B cell (primary cell): ENCODE results near the gene CDK12.

Experiments used
- CTCF ChIP-seq: fragments of 200-600 bp; IDR thresholded peaks from one replicate; pipeline ENCODE4 v1.8.0; 2022; ENCODE audit warnings: antibody characterized with exemption, mild to moderate bottlenecking
- EZH2 ChIP-seq: IDR thresholded peaks from 2 replicates; pipeline ENCODE4 v1.6.1; 2012; ENCODE audit warnings: borderline replicate concordance, low read depth, mild to moderate bottlenecking, moderate library complexity, low read length; ENCODE audit not compliant: insufficient read depth, poor library complexity, severe bottlenecking

DNA sequence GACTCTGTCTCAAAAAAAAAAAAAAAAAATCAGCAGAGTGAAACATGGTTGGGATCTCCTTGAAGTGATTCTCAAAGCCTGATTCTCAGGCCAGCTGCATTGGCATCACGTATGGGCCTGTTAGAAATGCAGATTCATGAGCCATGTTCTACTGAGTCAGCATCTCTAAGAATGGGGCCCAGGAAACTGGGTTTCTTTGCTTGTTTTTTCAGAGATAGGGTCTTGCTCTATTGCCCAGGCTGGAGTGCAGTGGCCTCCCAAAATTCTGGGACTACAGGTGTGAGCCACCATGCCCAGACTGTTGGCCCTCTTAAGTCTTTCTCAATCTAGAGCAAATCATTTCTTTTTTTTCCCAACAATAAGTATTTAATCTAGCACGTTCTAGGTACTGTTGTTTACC, 47.7 kb downstream of the CDK12 start:
- TF ChIP-seq EZH2 (no peak), CTCF (no peak)
